Activated CD8-positive, alpha-beta memory T cell treated with anti-CD3 and anti-CD28 coated beads for 1 hour (primary cell): ENCODE data around the gene TMEM239.
"Not testable (repeated sequence)": the region's sequence is repeated elsewhere in the genome, so short reads cannot be mapped to it uniquely, and the experiment has no call there.

Experiments used
- DNase-seq, 2 donors: peaks; one replicate each; pipeline ENCODE4 v3.0.0-alpha.2; 2020; ENCODE audit warnings: low read depth in 1 of 2; ENCODE audit errors: extremely low read depth in 1 of 2

The TMEM239 gene

DNA sequence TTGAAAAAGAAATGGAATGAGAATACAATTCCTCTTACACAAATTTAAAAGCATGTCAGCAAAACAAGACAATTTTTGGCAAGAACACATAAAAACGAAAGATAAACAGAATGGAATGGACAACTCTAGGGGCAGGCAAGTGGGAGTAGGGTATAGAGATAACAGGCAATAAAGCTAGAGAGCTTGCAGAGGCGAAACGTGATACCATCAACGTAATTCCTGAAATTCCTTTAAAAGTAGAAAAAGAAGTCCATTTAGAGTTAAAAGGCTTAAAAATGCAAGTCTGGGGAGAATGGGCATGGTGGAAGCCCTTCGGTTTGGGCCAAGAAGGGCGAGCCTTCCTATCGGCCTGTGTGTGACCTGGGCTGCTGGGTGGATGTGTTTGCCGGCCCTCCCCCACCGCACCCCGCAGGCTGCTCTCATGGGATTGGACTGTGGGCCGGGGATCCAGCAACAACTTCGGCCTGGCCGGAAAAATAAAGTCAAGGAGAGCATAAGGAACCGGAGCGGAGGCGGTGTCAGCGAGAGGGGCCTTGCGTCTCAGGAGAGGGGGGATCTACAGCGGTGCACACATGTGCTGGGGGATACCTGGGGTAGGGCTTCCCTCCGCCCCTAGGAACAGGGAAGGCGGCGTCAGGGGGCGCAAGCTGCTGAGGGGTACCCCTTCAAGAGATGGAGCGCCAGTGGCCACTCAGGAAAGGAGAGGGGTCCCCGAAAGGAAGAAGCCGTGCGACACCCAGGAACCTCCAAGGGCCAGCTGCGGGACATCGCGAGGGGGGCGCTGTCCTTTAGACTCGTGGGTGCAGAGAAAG lies 4.1 kb downstream of the TMEM239 start:
- DNase-seq = no peak

DNA sequence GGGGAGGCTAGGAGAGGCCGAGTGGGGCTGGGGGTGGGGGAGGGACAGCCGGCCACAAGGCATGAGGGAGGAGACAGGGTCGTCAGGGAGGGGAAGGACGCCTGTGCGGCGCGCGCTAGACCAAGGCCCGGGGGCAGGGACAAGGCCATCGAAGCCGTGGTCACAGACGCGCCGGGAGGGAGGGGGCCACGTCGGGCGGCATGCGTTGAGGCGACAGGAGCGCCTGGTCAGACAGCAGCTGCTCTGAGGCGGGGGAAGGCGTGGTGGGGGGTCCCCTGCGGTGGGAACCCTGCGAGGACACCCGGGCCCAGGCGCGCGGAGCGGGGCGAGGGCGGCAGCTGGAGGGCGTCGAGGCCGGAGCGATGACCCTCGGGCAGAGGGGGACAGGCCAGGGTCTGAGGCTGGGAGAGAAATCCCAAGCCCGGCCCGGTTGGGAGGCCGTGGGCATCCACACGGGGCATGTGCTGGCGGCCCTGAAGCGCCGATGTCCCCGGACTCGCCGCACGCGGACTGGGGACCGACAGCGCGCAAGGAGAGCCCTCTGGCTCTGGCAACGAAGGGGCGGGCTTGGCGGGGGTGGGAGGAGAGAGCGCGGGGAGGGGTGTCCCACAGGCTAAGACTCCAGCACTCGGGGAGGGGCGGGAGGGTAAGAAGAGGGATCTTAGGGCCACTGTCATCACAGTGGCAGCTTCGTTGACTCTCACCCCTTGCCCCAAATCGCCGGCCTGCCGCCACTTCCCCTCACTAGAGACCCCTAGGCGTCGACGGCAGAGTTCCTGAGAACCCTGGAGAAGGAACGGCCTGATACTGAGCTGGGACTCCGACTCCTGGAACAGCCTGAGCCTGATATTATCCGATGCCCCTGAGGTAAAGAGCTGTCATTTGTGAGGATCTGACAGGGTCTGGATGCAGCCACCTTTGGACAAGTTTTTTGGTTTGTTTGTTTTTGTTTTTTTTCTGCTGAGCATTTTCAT lies 5.0 kb downstream of the TMEM239 start:
- DNase-seq = no peak

DNA sequence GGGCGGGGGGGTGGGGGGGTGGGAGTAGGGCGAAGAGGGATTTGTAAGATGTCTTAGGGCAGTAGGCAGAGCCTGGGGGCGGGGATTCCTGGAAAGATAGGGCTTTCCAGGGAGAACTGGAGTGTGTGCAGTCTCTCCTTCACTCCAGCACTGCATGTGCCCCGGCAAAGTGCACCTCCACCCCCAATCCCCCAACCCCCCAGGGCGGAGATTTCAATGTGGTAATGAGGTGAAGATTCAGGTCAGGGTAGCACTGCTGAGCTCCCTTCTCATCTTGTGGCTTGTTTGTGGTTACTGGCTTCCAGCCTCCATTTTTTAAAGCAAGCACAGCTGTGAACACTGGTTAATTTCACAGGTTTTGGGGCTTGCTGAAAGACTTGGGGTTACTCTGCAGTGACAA lies 5.9 kb downstream of the TMEM239 start:
- DNase-seq = no peak

DNA sequence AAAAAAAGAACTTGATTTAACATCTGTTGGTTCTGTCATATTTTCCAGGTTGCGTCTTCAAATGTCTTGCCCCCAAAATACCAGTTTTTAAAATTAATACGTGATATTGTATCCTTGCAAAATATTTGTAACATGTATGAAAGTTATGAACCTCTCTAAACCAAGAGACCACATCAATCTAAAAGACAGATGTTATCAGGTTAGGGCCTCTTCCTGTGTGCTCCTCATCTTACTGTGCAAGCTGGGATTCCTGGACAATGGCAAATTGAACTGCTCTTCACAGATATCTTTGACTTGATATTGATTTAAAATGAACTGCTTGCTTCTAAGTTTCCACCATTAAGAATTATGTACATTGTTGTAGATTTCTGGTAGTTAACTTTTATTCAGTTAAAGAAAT lies 9.6 kb downstream of the TMEM239 start:
- no peak for DNase-seq

DNA sequence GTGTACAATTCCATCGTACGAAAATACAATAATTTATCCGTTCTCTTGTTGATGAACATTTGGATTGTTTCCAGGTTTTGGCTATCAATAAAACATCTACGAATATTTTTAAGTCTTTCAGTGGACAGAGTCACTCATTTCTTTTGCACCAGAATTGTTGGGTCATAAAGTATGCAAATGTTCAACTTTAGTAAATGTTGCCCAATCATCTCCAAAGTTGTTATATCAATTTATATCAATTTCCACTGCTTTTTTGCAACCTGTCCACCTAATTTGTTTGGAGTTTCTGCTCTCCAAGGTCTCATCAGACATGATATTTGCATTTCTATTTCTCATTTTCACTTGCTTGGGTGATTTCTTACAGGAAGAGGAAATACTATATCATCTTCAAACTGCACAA lies 10.5 kb downstream of the TMEM239 start:
- DNase-seq = no peak

DNA sequence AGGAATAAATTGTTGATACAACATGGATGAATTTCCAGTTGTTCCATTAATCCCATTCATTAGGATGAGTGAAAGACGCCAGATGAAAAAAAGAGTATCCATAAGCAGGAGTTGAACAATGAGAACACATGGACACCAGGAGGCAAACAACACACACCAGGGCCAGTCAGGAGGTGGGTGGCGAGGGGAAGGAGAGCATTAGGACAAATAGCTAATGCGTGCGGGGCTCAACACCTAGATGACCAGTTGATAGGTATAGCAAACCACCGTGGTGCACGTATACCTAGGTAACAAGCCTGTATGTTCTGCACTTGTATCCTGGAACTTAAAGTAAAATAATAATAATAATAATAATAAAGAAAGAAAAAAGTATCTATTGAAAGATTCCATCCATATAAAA lies 13.2 kb downstream of the TMEM239 start:
- no peak for DNase-seq

DNA sequence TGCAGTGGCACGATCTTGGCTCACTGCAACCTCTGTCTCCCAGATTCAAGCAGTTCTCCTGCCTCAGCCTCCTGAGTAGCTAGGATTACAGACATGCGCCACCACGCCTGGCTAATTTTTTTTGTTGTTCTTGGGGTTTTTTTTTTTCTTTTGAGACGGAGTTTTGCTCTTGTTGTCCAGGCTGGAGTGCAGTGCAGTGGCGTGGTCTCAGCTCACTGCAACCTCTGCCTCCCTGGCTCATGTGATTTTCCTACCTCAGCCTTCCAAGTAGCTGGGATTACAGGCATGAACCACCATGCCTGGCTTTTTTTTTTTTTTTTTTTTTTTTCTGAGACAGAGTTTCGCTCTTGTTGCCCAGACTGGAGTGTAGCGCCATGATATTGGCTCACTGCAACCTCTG lies 15.0 kb downstream of the TMEM239 start:
- DNase-seq = not testable (repeated sequence)

DNA sequence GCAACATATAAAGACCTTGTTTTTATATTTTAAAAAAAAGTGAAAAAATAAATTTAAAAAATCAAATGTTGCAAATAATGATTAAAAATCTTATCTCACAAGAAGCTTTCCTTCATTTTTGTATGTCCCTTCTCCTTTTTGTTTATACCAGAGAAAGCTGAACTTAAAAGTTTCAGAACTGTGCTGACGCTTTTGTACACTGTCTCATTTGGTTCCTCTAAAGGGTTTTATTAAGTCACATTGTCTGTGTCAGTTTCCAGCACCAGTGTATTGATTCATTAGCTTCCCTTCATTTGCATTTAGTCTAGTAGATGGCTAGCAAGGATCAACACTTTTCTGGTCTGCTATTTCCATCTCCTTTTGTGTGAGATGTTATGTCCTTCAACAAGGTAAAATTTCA lies 17.6 kb downstream of the TMEM239 start:
- DNase-seq = no peak

DNA sequence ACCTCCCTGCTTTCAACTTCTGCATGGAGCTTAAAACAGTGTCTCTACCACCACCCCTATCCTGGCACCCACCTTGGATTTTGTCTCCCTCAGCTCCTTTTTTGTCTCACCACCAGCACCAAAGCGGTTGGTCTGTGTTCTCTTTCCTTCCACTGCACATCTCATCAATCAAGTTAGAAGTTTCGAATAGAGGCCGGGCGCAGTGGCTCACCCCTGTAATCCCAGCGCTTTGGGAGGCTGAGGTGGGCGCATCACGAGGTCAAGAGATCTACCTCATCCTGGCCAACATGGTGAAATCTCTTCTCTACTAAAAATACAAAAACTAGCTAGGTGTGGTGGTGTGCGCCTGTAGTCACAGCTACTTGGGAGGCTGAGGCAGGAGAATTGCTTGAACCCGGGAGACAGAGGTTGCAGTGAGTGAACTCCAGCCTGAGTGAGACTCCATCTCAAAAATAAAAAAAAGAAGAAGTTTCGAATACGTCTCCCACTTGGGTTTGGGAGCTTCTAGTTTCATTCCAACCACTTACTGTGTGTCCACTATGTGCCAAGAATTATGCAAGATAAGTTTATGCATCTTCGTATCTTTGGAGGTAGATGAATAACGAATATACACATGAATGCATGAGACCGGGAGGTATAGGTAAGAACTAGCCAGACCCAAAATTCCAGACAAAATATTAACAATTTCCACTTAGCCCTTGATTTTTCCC lies 18.4 kb downstream of the TMEM239 start:
- no peak for DNase-seq

DNA sequence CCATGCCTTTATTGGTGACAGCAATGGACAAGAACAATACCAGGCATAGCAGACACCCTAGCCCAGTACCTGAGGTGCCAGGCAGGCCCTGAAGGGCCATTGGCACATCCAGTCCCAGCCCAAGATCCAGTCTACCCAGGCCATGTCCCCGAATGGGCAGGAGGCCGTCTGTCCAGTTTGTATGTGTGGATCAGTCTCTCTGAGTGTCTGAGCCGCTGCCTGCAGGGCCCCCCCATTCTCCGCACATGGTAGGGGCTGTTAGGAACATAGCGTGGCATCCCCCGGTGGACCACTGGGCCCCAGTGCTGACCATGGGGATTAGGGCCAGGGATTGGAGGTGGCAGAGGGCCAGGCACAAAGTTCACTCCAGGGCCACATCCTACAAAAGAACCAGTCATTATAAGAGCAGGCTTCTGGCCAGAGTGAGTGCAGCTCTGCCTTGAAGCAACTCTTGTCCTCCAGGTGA lies 19.2 kb downstream of the TMEM239 start:
- DNase-seq = no peak

DNA sequence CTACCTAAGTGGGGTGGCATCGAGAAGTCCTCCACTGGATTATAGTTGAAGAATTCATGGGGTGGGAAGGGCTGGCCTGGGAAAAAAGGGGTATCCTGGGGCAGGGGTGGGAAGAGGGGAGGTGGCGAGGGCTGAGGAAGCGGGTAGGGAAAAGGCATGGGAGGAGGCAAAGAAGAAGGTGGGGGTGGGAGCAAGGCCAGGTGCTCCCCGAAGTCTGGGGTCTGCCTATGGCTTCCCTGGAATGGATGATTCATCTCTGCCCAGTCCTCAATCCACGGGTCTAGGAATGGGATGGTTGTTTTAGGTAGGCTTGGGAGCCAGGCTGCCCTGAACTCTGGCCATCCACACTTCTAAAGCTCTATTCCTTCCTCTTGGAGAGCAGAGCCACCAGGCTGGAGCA lies 19.9 kb downstream of the TMEM239 start:
- no peak for DNase-seq

DNA sequence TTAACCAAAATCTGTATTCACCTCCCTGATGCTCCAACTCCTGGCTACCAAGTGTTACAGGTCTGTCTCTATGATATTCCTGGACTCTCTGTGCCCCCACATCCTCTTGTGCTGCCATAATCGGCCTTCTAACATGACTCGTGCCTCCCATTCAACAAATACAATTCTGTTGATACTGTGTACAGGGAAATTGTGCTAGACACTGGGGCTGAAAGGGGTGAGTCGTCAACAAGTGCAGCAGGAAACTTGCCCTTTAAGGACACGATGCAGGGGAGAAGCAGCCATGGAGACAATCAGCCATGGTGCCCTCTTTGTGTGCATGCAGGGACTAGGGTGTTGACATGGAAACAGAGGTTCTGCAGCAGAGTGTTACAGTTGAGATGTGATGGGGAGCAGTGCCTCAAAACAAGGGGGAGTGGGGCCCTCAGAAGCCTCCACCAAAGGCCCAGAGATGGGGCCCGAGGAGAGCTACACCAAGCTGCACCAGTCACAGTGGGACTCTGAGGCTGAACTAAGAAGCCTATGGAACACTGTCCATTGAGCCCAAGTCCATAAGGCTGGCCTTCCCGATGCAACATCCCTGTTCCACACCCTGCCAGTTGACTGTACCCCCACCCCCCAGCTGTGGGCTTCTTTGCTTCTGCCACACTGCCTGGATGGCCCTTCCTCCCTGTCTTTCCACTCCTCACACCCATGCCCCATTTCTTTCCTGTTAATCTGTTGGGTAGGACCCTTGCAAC lies 21.2 kb downstream of the TMEM239 start:
- no peak for DNase-seq

DNA sequence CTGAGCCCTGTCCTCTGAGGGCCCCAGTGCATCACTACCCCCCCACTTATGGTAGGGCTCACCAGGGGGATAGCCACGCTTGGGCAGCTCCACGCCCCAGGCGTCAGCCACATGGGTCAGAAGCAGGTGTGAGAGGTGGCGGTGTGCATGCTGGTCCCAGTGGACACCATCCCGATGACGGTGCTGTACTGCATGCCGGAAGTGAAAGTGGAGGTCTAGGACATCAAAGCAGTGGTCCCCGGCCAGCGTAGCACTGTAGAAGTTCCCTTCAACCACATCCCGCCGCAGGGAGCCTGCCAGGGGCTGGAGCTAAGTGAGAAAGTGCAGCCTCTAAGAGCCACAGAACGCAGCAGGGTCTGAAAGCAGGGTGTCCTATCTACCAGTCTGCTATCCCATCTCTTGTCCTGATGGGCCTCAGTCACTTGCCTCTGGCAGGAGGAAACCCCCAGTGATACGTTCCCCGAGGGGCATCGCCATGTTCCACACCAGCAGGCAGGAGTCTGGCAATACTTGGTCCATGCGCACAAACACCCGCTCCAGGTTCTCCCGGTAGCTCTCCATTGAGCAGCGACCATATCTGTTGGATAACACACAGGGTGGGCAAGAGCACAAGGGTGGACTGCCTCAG lies 22.1 kb downstream of the TMEM239 start:
- DNase-seq = no peak

DNA sequence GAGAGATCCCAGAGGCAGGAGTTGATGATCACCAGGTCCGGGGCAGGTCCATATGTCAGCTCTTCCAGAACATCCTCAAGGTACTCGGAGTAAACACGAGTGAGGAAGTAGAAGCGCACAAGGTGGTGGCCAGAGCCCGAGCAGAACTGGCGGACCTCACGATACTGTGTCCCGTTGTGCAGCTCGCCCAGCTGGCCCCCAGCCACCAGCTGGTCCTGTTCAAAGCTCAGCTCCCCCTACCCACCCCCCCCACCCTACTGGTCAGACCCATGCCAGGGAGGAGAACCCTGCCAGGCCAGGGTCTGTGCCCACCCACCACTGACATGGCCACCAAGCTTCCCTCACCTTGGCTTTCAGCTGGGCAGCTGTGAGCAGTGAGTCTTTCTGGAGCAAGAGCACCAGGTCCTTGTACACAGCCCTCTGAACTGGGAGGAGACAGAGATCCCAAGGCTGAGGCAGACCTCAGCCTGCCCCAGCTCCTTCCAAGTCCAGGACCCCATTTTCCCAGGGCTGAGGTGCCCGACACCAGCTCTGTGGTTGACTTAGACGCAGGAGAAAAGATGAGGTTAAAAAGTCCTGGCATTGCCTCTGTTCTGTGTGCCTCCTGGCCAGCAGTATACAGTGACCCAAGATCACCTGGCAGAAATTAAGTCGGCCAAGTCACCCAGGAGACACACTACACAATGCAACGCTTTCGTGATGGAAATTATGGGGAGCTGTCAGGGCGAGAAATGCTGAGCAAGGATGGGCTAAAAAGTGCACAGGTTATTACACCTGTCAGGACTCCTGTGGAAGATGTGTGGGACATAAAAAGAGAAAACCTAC lies 22.9 kb downstream of the TMEM239 start:
- no peak for DNase-seq

DNA sequence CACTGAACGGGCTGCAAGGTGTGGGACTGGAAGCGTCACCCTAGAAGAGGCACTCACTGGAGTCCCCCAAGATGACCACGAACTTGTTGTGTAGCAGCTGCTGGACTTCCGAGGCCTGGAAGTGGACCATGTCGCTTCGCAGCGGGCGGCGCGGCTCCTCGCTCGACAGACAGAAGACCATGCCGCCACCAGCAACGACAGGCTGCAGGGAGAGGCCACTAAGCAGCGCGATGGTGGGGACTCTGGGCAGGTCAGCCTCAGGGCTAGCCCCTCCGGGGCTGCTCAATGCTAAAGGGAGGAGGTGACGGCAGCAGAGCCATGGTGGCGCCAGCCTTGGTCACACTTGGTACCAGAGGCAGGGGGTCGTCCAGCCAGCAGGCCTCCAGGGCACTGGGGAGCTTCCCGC lies 23.6 kb downstream of the TMEM239 start:
- no peak for DNase-seq

DNA sequence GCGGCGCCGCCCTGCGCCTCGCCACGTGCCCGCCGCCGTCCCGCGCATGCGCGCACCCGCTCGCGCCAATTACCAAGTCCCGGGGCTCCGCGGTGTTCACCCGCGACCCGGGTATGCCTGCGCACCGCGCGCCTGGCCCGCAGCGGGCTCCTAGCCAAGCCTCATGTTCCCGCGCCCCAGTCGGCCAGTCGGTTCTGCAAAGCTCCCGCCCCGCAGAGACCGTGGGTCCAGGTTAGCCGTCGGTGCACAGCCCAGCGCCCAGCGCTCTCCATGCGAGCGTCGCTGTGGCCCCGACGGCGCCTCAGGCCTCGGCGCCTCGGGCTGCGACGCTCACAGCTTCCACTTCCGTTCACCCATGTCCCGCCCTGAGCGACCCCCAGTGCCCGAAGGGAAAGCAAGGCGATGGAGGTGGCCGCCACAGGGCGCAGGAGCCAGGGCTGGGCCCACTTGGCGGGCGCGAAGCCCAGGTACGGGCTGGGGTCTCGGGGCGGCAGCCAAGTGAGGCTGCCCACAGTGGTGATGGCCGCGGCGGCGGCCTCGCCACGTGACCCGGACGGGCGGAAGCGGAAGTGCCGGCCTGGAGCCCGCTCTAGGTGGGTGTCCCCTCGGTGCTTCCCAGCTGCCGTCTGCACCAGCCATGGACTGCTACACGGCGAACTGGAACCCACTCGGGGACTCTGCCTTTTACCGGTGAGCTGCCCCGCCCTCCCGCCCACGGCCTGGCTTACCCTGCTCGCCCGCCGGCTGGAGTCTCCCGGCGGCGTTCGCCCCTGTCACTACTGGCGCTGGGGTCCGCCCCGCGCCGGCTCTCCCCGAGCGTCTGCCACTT lies 24.2 kb downstream of the TMEM239 start, which contains the start of the genes PCED1A and VPS16:
Gene PCED1A (minus strand): TSS at position 518 of the 829 bp plus-strand sequence. CDS start 743 bp downstream, outside the sequence.
Gene VPS16 (plus strand): TSS at position 608 of the 829 bp plus-strand sequence. CDS start 30 bp downstream, at position 638.
- peak; percentile 56 to 84 for DNase-seq

DNA sequence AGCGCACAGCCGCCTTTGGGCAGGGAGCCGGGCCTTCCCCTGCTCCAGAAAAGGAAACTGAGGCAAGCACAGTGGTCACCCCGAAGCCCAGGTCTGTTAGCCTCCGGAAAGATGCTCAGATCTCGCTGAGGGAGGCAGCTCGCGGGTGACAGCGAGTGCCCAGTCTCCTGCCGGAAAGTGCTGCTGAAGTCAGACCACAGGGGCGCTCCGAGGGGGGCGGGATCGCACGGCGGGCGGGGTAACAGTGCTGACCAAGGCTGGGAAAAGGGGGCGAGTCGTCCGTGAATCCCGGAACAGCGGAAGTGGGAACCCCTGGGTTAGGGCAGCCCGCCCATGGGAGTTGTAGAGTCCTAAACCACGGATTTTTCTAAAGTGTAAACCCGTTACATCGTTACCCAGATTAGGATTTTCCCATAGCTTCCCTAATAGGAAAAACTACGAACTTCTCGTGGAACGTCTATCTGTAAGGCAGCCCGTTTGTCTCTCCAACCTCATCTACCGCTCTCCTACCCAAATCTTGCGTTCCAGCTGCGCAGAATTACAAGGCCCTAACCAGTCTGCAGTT lies 24.9 kb downstream of the TMEM239 start:
- no peak for DNase-seq

DNA sequence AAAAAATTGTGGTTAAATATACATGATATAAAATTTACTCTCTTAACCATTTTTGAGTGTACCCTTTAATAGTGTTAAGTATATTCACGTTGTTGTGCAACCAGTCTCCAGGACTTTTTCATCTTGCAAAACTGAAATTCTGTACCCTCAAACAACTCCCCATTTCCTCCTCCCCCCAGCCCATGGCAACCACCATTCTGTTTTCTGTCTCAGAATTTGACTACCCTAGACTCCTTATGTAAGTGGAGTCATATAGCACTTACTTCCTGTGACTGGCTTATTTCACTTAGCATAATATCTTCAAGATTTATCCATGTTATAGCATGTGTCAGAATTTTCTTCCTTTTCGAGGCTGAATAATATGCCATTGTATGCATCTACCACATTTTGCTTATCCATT lies 29.4 kb downstream of the TMEM239 start:
- DNase-seq = no peak
